Activated naive CD8-positive, alpha-beta T cell treated with anti-CD3 and anti-CD28 coated beads, Interleukin-2, amount 50 U/mL, for 24 hours (primary cell): ENCODE data around the gene PACRG.

Experiments used
- ATAC-seq: fragments of 150-1000 bp; cut with Tn5 transposase; one replicate; pipeline ENCODE4 v1.10.0; 2021
- DNase-seq: peaks from one replicate; pipeline ENCODE4 v3.0.0; 2021
- H3K27ac Mint-ChIP-seq: one replicate; pipeline ENCODE4 v1.8.0; 2021; ENCODE audit warnings: mild to moderate bottlenecking, mixed read lengths
- H3K27me3 Mint-ChIP-seq: one replicate; pipeline ENCODE4 v1.8.0; 2021; ENCODE audit warnings: mixed read lengths
- H3K36me3 Mint-ChIP-seq: one replicate; pipeline ENCODE4 v1.8.0; 2021; ENCODE audit warnings: low read depth, mixed read lengths
- H3K4me1 Mint-ChIP-seq: one replicate; pipeline ENCODE4 v1.8.0; 2021; ENCODE audit warnings: mixed read lengths
- H3K4me3 Mint-ChIP-seq: one replicate; pipeline ENCODE4 v1.8.0; 2021; ENCODE audit warnings: mild to moderate bottlenecking, moderate library complexity, mixed read lengths
- H3K9me3 Mint-ChIP-seq: one replicate; pipeline ENCODE4 v1.8.0; 2021; ENCODE audit warnings: mixed read lengths

The PACRG gene

DNA sequence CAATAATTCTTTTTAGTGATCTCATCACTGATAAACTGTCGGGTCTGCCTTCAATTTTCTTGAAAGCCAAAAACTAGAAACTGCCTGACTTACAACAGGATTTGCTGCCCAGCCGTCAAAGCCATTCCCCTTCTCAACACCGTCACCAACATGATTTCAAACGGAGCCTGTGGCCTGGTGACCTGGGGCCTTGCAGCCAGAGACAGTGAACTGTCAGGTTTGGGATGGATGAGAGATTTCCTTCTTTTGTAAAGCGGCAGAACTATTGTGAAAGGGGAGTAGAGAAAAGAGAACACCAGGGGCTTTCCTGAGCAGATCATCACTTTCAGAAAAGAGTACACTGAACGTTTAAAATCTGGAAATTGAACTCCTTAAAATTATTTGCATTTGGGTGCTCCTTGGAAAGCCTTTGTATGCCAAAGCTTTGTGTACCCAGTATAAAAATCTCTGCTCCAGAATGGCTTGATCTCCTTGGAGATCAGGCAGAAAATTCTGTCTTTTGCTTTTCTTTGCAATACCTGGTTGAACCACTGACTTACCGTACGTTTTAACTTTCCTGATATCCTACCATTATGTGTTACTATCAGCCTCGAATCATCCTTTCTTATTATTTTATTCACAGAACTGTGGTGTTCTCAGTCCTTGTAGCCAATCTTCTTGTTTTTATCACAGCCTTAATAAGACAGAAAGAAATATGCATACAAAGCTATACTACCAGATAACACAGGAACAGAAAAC is 125.2 kb downstream of the PACRG start:
- H3K36me3 Mint-ChIP-seq: no peaks in the 10 kb centered on the region
- peaks cover 2% of the 10 kb centered on the region for H3K9me3 Mint-ChIP-seq
- no peak overlapping the region for H3K4me3 Mint-ChIP-seq

GRCh38 chr6:162854228-162854627 is 126.5 kb downstream of the PACRG start:
- Mint-ChIP-seq H3K9me3 (peaks cover 5% of the 10 kb centered on the region), H3K4me3 (no peak overlapping the region), H3K36me3 (no peaks in the 10 kb centered on the region), H3K27me3 (peaks cover 2% of the 10 kb centered on the region), H3K4me1 (no peaks in the 10 kb centered on the region), H3K27ac (no peak overlapping the region)
- DNase-seq: no peak
- ATAC-seq: no peak

More for the DNA sequence above, 125.2 kb downstream of the PACRG start:
- peaks cover under 1% of the 10 kb centered on the region for H3K27me3 Mint-ChIP-seq
- ATAC-seq: no peak
- no peak overlapping the region for H3K27ac Mint-ChIP-seq
- DNase-seq: no peak
- H3K4me1 Mint-ChIP-seq: no peaks in the 10 kb centered on the region

DNA sequence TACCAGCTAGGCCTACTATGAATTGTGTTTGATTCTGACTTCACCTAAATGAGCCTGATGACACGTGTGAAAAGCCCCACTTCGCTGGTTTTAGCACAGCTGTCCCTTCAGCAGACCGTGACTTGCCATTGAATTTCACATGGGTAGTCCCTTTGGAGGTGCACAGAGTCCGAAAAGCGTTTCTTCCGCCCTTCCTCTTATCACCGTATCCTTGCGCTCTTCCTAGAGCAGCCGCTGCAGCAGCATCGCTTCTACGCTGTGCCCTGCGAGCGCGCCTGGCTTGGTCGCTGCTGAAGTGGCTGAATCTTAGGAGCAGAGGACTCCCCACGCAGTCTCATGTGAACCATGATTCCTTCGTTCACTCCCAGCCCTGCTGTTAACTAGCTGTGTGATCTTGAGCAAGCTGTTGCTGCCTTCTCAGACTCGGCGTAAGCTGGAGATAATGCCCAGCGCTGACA is 127.0 kb downstream of the PACRG start:
- H3K4me3 Mint-ChIP-seq: no peak overlapping the region
- no peaks in the 10 kb centered on the region for H3K36me3 Mint-ChIP-seq
- no peak overlapping the region for H3K27ac Mint-ChIP-seq
- H3K9me3 Mint-ChIP-seq: peaks cover 5% of the 10 kb centered on the region
- H3K27me3 Mint-ChIP-seq: peaks cover 2% of the 10 kb centered on the region
- ATAC-seq (no peak), DNase-seq (no peak)
- no peaks in the 10 kb centered on the region for H3K4me1 Mint-ChIP-seq

- Mint-ChIP-seq H3K27me3 (peaks cover 2% of the 10 kb centered on the region), H3K4me1 (no peaks in the 10 kb centered on the region), H3K36me3 (no peaks in the 10 kb centered on the region), H3K27ac (no peak overlapping the region), H3K9me3 (peaks cover 5% of the 10 kb centered on the region), H3K4me3 (no peak overlapping the region)
- ATAC-seq (no peak), DNase-seq (no peak)
Measured at GRCh38 chr6:162856885-162857284, 129.1 kb downstream of the PACRG start.

GRCh38 chr6:162857326-162857725 is 129.6 kb downstream of the PACRG start:
- H3K4me1 Mint-ChIP-seq: no peaks in the 10 kb centered on the region
- H3K9me3 Mint-ChIP-seq: peaks cover 5% of the 10 kb centered on the region
- no peaks in the 10 kb centered on the region for H3K36me3 Mint-ChIP-seq
- ATAC-seq (no peak), DNase-seq (no peak)
- no peak overlapping the region for H3K4me3 Mint-ChIP-seq
- no peak overlapping the region for H3K27ac Mint-ChIP-seq
- H3K27me3 Mint-ChIP-seq: peaks cover 2% of the 10 kb centered on the region

GRCh38 chr6:162862462-162862861 is 134.7 kb downstream of the PACRG start:
- DNase-seq: no peak

GRCh38 chr6:162862941-162863340 is 135.2 kb downstream of the PACRG start:
- no peaks in the 10 kb centered on the region for H3K4me1 Mint-ChIP-seq
- ATAC-seq (no peak), DNase-seq (no peak)
- H3K27ac Mint-ChIP-seq: no peak overlapping the region
- H3K9me3 Mint-ChIP-seq: peaks cover 4% of the 10 kb centered on the region
- H3K36me3 Mint-ChIP-seq: no peaks in the 10 kb centered on the region
- peaks cover 1% of the 10 kb centered on the region for H3K27me3 Mint-ChIP-seq
- no peak overlapping the region for H3K4me3 Mint-ChIP-seq

More at GRCh38 chr6:162862462-162862861, 134.7 kb downstream of the PACRG start:
- ATAC-seq: no peak
- H3K4me3 Mint-ChIP-seq: no peak overlapping the region
- no peaks in the 10 kb centered on the region for H3K36me3 Mint-ChIP-seq
- H3K27me3 Mint-ChIP-seq: peaks cover 2% of the 10 kb centered on the region
- H3K9me3 Mint-ChIP-seq: peaks cover 5% of the 10 kb centered on the region
- no peaks in the 10 kb centered on the region for H3K4me1 Mint-ChIP-seq
- H3K27ac Mint-ChIP-seq: no peak overlapping the region

GRCh38 chr6:162863821-162864220 is 136.0 kb downstream of the PACRG start:
- Mint-ChIP-seq H3K27me3 (no peaks in the 10 kb centered on the region), H3K4me3 (no peak overlapping the region), H3K9me3 (no peaks in the 10 kb centered on the region), H3K4me1 (no peaks in the 10 kb centered on the region), H3K27ac (no peak overlapping the region), H3K36me3 (no peaks in the 10 kb centered on the region)
- DNase-seq (no peak), ATAC-seq (no peak)

DNA sequence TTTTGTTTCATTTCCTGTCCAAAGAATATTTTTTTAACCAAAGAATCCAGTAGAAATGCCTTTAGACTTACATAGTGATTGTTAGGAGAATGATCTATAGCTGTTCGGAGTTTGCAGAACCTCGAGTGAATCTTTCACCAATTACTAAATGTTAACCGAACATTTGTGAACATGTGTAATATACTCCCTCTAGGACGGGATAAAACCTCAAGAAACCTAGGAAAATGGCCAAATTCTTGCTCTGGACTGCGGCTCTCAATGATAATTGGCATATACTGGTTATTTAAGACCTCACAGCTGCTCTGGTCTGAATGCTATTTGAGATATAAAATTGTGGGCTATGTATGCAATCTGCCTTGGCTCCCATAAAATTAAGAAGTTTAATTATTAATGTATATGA is 137.1 kb downstream of the PACRG start:
- no peaks in the 10 kb centered on the region for H3K4me1 Mint-ChIP-seq
- no peak for DNase-seq
- no peak overlapping the region for H3K27ac Mint-ChIP-seq
- H3K36me3 Mint-ChIP-seq: no peaks in the 10 kb centered on the region
- ATAC-seq: no peak
- no peak overlapping the region for H3K4me3 Mint-ChIP-seq
- no peaks in the 10 kb centered on the region for H3K27me3 Mint-ChIP-seq
- no peaks in the 10 kb centered on the region for H3K9me3 Mint-ChIP-seq

DNA sequence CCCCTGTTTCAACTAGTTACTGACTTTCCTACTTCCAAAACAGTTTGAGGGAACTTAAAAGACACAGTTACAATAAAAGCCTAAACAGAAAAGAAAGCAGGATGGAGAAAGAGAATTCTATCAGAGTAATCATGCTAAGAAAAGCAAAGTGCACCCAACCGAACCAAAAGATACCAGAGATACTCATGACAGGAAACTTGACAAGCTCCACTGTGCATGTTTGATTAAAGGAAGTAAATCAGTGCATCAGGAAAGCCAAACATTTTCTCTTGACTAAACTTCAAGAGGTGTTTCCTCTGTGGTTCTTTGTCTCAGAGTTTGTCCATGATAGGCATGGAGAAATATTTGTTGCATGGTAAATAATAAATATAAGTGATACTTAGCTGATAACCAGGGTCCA is 138.9 kb downstream of the PACRG start:
- no peaks in the 10 kb centered on the region for H3K4me1 Mint-ChIP-seq
- DNase-seq (no peak), ATAC-seq (no peak)
- H3K4me3 Mint-ChIP-seq: no peak overlapping the region
- H3K27ac Mint-ChIP-seq: no peak overlapping the region
- H3K9me3 Mint-ChIP-seq: no peaks in the 10 kb centered on the region
- no peaks in the 10 kb centered on the region for H3K27me3 Mint-ChIP-seq
- H3K36me3 Mint-ChIP-seq: no peaks in the 10 kb centered on the region

- no peak overlapping the region for H3K4me3 Mint-ChIP-seq
- H3K36me3 Mint-ChIP-seq: no peaks in the 10 kb centered on the region
- DNase-seq: no peak
- no peaks in the 10 kb centered on the region for H3K27me3 Mint-ChIP-seq
- no peak for ATAC-seq
- no peaks in the 10 kb centered on the region for H3K9me3 Mint-ChIP-seq
- no peak overlapping the region for H3K27ac Mint-ChIP-seq
- no peaks in the 10 kb centered on the region for H3K4me1 Mint-ChIP-seq
Measured at GRCh38 chr6:162868397-162868796, 140.6 kb downstream of the PACRG start.

GRCh38 chr6:162871966-162872365 is 144.2 kb downstream of the PACRG start:
- no peak for ATAC-seq
- H3K27ac Mint-ChIP-seq: no peak overlapping the region
- H3K36me3 Mint-ChIP-seq: no peaks in the 10 kb centered on the region
- no peaks in the 10 kb centered on the region for H3K9me3 Mint-ChIP-seq
- H3K27me3 Mint-ChIP-seq: no peaks in the 10 kb centered on the region
- DNase-seq: no peak
- no peaks in the 10 kb centered on the region for H3K4me1 Mint-ChIP-seq
- H3K4me3 Mint-ChIP-seq: no peak overlapping the region

DNA sequence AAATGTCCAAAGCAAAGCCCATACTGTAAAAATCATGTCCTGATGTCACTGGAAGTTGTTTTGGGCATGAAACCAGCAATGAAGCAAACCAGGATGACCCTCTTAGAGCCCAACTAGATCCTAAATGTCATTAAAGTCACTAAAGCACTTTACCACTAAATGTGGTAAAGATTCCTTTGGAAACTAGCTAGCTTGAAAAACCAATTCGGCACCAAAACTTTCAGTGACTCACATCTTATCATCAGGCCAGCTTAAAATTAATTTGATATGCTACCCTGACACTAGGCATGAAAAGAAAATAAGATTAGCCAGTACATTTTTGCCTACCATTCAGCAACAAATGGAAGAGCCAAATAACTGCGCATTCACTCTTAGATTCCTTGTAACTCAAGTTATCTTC is 145.8 kb downstream of the PACRG start:
- Mint-ChIP-seq H3K4me1 (no peaks in the 10 kb centered on the region), H3K9me3 (no peaks in the 10 kb centered on the region), H3K27me3 (no peaks in the 10 kb centered on the region), H3K36me3 (no peaks in the 10 kb centered on the region), H3K4me3 (no peak overlapping the region), H3K27ac (no peak overlapping the region)
- no peak for DNase-seq
- no peak for ATAC-seq

- ATAC-seq (no peak), DNase-seq (no peak)
- Mint-ChIP-seq H3K36me3 (no peaks in the 10 kb centered on the region), H3K9me3 (no peaks in the 10 kb centered on the region), H3K27ac (no peak overlapping the region), H3K4me3 (no peak overlapping the region), H3K27me3 (no peaks in the 10 kb centered on the region), H3K4me1 (no peaks in the 10 kb centered on the region)
Measured at GRCh38 chr6:162875070-162875469, 147.3 kb downstream of the PACRG start.

GRCh38 chr6:162882801-162883481 is 155.2 kb downstream of the PACRG start:
- H3K4me1 Mint-ChIP-seq: no peaks in the 10 kb centered on the region
- H3K27me3 Mint-ChIP-seq: no peaks in the 10 kb centered on the region
- H3K4me3 Mint-ChIP-seq: no peak overlapping the region
- peaks cover 5% of the 10 kb centered on the region for H3K9me3 Mint-ChIP-seq
- ATAC-seq (no peak), DNase-seq (no peak)
- H3K27ac Mint-ChIP-seq: no peak overlapping the region
- H3K36me3 Mint-ChIP-seq: no peaks in the 10 kb centered on the region
